GM21515 (cell line): ENCODE measurements around the gene PTGES.

Experiments
- ATAC-seq: cut with Tn5 transposase; IDR thresholded peaks from one replicate; pipeline ENCODE4 v1.9.1; 2021; ENCODE audit not compliant: unreplicated experiment

PTGES gene

DNA sequence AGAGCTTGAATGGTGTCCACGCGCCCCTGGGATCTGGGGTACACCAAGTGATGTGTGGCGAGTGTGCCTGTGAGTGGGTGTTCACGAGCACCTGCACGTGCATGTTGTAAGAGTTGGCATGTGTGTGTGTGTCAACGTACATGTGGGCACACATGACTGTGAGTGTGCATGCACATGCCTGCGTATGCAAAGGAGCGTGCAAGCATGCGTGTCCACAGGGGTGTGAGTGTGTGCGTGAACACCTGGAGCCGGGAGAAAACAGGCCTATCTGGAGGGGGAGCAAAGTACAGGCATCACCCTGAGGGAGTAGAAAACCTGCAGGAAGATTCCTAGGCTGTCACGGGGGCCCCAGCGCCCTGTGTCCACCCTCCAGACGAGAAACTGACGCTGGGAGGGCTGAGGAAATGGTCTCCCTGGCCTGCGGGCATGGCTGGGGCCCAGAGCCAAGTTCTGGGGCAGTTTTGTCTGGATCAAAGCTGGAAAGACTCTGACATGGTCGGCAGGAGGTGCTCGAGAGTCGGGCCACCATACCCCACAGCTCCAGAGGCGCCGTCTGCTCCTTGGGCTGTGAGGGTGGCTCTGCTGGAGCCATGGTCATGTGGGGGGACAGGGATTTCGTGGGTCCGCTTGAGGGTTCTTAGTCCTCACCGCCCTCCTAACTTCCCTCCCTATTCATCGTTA is 31.8 kb downstream of the PTGES start:
- no peak for ATAC-seq

GRCh38 chr9:129720181-129720864 is 32.5 kb downstream of the PTGES start:
- ATAC-seq, result no peak

DNA sequence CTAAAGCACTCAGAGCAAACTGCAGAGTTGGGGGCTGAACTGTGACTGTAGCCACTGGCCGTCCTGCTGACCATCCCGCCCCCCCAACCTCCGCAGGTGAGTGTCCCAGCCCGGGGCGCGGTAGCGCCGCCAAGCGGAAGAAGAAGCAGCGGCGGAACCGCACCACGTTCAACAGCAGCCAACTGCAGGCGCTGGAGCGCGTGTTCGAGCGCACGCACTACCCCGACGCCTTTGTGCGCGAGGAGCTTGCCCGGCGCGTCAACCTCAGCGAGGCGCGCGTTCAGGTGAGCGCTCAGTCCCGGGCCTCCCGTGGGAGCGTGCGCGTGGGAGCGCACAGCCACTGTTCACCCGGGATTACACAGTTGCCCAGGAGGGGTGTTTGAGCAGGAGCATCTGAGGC is 33.7 kb downstream of the PTGES start:
- no peak for ATAC-seq

- no peak for ATAC-seq
These were observed 34.2 kb downstream of the PTGES start for GRCh38 chr9:129718647-129719046.

DNA sequence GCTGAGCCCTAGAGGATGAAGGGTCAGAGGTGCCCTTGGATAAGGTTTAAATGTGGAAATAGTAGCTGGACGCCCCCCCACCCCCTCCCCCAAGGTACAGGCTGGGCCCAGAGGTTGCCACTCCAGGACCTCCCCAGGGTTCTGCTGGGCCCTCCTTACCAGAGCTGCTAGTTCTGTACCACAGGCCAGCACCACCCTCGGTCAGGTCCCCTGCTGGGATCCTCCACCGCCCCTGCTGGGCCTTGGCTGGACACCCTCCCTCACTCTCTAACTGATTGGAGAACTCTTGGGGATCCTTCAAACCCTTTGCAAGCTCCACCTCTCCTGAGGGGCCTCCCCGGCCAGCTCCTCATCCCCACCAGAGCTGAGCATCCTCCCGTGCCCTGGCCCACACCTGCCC is 34.9 kb downstream of the PTGES start:
- ATAC-seq, result no peak

- ATAC-seq, result no peak
These were observed 36.8 kb downstream of the PTGES start for GRCh38 chr9:129716091-129716490.

GRCh38 chr9:129714511-129715061 is 38.3 kb downstream of the PTGES start:
- no peak for ATAC-seq

DNA sequence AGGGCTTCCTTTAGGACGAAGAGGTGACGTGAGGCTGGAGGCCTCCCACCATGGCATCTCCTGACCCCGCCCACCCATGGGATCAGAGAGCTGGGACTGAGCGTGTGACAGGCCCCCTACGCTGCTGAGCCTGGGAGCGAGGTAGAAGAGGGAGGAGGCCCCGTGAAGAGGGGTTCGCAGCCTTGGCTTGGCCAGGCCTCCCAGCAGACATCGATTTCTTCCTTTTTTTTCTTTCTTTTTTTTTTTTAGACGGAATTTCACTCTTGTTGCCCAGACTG is 39.5 kb downstream of the PTGES start:
- ATAC-seq, result no peak

DNA sequence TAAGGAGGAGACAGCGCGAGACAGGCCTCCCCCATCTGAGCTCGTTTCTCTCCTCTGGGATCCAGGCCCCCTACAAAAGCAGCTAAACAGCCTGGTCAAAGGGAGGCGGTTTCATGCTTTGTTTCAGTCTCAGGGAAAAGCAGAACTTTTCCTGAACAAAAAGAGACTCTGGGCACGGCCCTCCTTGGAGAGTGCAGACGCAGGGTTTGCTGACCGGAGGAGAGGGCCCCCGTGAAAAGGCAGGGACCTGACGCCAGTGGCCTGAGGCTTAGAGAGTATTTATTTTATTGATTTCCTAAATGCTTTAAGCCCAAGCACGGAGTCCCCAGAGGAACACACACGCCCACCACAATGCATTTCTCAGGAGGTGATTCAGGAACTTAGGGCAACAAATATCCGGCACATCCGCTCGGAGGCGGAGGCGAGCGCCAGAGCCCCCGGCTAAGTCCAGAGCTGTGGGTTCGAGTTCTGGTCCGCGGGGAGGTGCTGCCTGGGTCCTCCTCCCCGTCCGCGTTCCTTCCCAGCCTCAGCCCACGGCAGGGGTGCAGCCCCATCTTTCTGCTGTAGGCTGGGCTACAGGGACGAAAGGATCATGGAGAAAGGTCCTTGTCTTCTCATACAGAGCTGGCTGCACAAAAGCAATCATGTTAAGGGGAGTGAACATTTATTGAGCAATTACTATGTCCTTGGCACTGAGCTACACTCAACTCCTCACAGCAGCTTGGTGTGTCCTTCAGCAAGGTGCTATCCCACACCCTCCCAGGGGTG is 40.0 kb downstream of the PTGES start:
- ATAC-seq, result no peak

GRCh38 chr9:129710169-129710453 is 42.7 kb downstream of the PTGES start:
- ATAC-seq, result no peak

DNA sequence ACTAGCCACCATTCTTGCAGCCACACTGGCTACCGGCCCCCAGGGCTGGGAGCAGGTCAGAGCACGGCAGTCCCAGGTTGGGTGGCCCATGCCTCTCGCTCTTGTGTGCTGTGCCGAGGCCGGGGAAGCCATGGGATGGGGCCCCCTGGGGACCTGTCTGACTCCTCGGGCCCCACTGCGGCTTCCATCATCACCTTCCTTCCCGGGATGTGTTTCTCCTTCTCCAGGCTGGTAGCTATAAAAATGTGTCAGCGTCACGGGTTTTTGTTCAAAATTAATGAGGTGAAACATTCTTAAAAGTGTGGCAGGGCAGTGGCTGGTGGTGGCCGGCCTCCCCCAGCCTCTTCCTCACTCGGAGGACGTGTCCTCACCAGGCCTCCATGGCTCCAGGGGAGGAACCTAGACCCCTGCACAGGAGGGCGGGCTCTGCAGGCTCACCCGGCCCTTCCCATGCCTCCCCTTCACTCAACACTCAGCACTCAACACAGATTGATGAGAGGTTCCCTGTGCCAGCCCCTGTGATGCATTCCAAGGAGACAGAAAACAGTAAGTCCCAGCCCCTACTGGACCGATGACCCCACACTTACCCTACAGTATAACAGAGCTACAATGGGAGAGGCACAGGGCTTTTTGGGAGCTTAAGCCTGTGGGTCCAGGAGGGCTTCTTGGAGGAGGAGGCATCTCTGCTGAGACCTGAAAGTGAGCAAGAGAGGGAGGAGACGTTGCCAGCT is 43.2 kb downstream of the PTGES start:
- no peak for ATAC-seq

DNA sequence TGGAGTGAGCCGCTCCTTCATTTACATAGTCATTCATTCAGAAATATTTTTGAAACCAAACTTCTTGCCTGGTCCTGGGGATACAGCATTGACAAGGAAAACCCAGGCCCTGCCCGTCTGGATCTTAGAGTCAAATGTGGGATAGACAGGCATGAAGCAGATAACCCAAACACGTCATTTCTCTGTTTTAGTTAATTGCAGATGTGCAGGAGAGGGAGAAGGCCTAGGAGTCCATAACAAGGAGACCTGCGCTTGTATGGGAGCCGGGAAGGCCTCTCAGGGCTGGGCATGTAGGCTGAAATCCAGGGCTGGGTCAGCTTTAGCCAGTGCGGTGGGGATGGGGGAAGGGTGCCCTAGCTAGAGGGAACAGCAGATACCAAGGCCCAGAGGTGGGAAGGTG is 44.0 kb downstream of the PTGES start:
- ATAC-seq, result no peak

GRCh38 chr9:129704807-129705206 is 48.0 kb downstream of the PTGES start:
- no peak for ATAC-seq

- ATAC-seq, result no peak
These were observed 49.0 kb downstream of the PTGES start for GRCh38 chr9:129703667-129704355.

DNA sequence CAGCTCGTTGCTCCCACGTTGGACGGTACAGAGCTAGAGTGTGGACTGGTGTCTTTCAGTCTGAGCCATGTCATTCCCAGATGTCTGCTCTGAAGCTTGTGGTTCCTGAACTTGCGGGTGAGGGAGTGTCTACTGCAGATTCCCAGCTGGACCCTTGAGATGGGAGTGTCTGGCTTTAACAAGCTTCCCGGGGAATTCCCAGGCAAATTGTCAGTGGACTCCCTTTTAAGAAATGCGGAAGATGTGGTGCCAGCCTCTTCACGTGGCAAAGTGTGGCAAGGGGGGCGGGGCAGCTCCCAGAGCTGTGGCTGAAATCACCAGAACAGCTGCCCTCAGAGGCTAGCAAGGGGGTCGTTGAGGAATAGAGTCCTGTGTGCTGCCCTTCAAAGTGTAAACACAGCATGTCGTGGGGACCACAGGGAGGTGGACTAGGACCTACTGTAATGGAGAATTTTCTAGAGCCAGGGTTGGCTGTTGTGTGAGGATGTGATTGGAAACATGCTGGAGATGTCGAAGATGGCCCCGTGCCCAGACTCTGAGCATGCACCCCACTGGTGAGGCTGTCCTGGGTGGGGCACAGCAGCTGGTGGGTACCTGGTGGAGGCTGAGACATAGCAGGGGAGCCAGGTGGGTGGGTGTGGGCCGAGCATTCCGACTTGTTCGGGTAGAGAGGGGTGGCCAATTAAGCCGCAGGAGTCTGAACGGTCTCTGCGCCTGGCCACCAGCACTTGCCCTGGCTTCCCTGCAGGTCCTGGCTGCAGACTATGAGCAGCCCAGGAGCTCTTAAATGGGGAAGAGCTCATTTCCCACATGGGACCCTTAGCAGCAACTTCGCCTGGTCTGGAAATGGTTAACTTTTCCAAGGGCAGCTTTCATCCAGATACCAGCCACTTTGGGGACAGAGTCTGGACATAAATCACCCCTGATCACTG is 50.0 kb downstream of the PTGES start:
- no peak for ATAC-seq

- no peak for ATAC-seq
These were observed 51.3 kb downstream of the PTGES start for GRCh38 chr9:129701549-129701948.

DNA sequence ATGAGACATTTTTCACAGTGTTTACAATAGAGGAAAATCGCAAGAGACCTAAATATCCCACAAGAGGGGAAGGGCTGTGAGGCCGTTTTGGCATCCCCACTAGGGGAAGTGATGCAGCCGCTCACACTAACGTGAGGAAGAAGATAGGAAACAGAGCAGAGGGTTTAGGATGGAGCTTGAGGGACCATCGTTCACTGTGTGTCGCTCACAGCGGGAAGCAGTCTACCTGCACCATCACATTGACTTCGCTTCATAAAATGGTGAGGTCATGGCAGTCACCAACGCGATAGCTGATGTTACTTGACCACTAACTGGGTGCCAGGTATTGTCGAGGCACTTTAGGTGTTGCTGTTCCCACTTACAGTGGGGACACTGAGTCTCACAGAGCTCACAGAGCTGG is 51.8 kb downstream of the PTGES start:
- no peak for ATAC-seq

GRCh38 chr9:129698254-129698757 is 54.5 kb downstream of the PTGES start:
- ATAC-seq, result no peak

- ATAC-seq, result no peak
These were observed 55.1 kb downstream of the PTGES start for GRCh38 chr9:129697656-129698253.
